Neural cell (in vitro differentiated cells): ENCODE results near the gene MTFR2. TPM values are rescaled to one million over a fixed set of nuclear protein-coding genes. Genes with fewer than 3 reads are reported as not detected.

Source experiments
- H2AFZ ChIP-seq: fragments of 200-600, 300-800 bp; sonication (generic), shearing (Covaris generic); 2 replicates; pipeline ENCODE4 v1.6.0; 2014; ENCODE audit warnings: low read depth, mild to moderate bottlenecking, antibody characterized with exemption, low read length, moderate library complexity
- H3F3A ChIP-seq: fragments of 200-600 bp; shearing (Covaris generic); 2 replicates; pipeline ENCODE4 v1.6.1; 2016; ENCODE audit warnings: mild to moderate bottlenecking, moderate library complexity, mixed read lengths, antibody characterized with exemption, low read length; ENCODE audit not compliant: insufficient read depth, poor library complexity, severe bottlenecking
- H3K27ac ChIP-seq: fragments of 200-600, 300-800 bp; sonication (generic), shearing (Covaris generic); 2 replicates; pipeline ENCODE4 v1.5.1; 2014; ENCODE audit warnings: mild to moderate bottlenecking, low read length, moderate library complexity
- H3K27me3 ChIP-seq: fragments of 300-800, 200-600 bp; sonication (generic), shearing (Covaris generic); 2 replicates; pipeline ENCODE4 v1.6.0; 2014; ENCODE audit warnings: mild to moderate bottlenecking, low read depth, low read length, moderate library complexity; ENCODE audit not compliant: insufficient read depth
- H3K36me3 ChIP-seq: fragments of 300-800, 200-600 bp; sonication (generic), shearing (Covaris generic); 2 replicates; pipeline ENCODE4 v1.5.1; 2014; ENCODE audit warnings: mild to moderate bottlenecking, antibody characterized with exemption, low read length, moderate library complexity; ENCODE audit not compliant: insufficient read depth
- H3K4me2 ChIP-seq: fragments of 300-800, 200-600 bp; sonication (generic), shearing (Covaris generic); 2 replicates; pipeline ENCODE4 v1.6.0; 2014; ENCODE audit warnings: mild to moderate bottlenecking, low read length
- H3K4me3 ChIP-seq: fragments of 300-800, 200-600 bp; sonication (generic), shearing (Covaris generic); 2 replicates; pipeline ENCODE4 v1.5.1; 2014; ENCODE audit warnings: mild to moderate bottlenecking, low read length, moderate library complexity
- H3K79me2 ChIP-seq: fragments of 200-600 bp; shearing (Covaris generic); replicated peaks from 2 replicates; pipeline ENCODE4 v1.6.0; 2014; ENCODE audit warnings: mild to moderate bottlenecking, low read length, moderate library complexity; ENCODE audit not compliant: insufficient read depth
- H3K9ac ChIP-seq: fragments of 300-800, 200-600 bp; sonication (generic), shearing (Covaris generic); 2 replicates; pipeline ENCODE4 v1.6.1; 2016; ENCODE audit warnings: mild to moderate bottlenecking, low read length, mixed read lengths
- H3K9me2 ChIP-seq: fragments of 200-600 bp; shearing (Covaris generic); 2 replicates; pipeline ENCODE4 v1.6.1; 2016; ENCODE audit warnings: mild to moderate bottlenecking, low read length, mixed read lengths; ENCODE audit not compliant: insufficient read depth
- H3K9me3 ChIP-seq: fragments of 200-600, 300-800 bp; sonication (generic), shearing (Covaris generic); 2 replicates; pipeline ENCODE4 v1.6.1; 2016; ENCODE audit warnings: mild to moderate bottlenecking, mixed run types, low read length, moderate library complexity, mixed read lengths
- H4K20me1 ChIP-seq: fragments of 200-600 bp; shearing (Covaris generic); 2 replicates; pipeline ENCODE4 v1.6.1; 2016; ENCODE audit warnings: mild to moderate bottlenecking, mixed run types; ENCODE audit not compliant: insufficient read depth
- EP300 ChIP-seq: fragments of 450-650 bp; conservative IDR thresholded peaks from 2 replicates; pipeline ENCODE4 v1.6.1; 2014; ENCODE audit warnings: antibody characterized with exemption, mild to moderate bottlenecking, moderate library complexity; ENCODE audit not compliant: poor library complexity, severe bottlenecking
- EZH2 ChIP-seq: fragments of 200-600, 300-800 bp; shearing (Covaris generic), sonication (generic); IDR thresholded peaks from 2 replicates; pipeline ENCODE4 v1.6.1; 2014; ENCODE audit warnings: antibody characterized with exemption, low read length, borderline replicate concordance, mild to moderate bottlenecking; ENCODE audit not compliant: insufficient read depth, poor library complexity, severe bottlenecking
- MXI1 ChIP-seq: fragments of 450-650 bp; conservative IDR thresholded peaks from 2 replicates; pipeline ENCODE4 v1.6.1; 2014; ENCODE audit warnings: antibody characterized with exemption, mild to moderate bottlenecking; ENCODE audit not compliant: poor library complexity, severe bottlenecking
- POLR2AphosphoS5 ChIP-seq: IDR thresholded peaks from 2 replicates; pipeline ENCODE4 v1.6.1; 2012
- RAD21 ChIP-seq: fragments of 450-650 bp; conservative IDR thresholded peaks from 2 replicates; pipeline ENCODE4 v1.6.1; 2014; ENCODE audit warnings: antibody characterized with exemption, mild to moderate bottlenecking, moderate library complexity
- SMC3 ChIP-seq: fragments of 450-650 bp; conservative IDR thresholded peaks from 2 replicates; pipeline ENCODE4 v1.6.1; 2014; ENCODE audit warnings: antibody characterized with exemption, mild to moderate bottlenecking, moderate library complexity; ENCODE audit not compliant: poor library complexity
- TAF1 ChIP-seq: IDR thresholded peaks from 2 replicates; pipeline ENCODE4 v1.6.1; 2012; ENCODE audit warnings: low read depth
- polyA plus RNA-seq: library from polyadenylated mRNA; depleted of rRNA; stranded (reverse); fragments of >200 nt; gene quantifications from 2 replicates; pipeline ENCODE4 v1.2.3, GENCODE V29; 2014
- TF ChIP-seq, protein P1 (sequence below): IDR thresholded peaks from 2 replicates; pipeline ENCODE4 v1.6.1; 2012; ENCODE audit warnings: borderline replicate concordance
- TF ChIP-seq, protein P2 (sequence below): fragments of 450-650 bp; IDR thresholded peaks from 2 replicates; pipeline ENCODE4 v1.5.1; 2014; ENCODE audit warnings: antibody characterized with exemption, mild to moderate bottlenecking, moderate library complexity; ENCODE audit not compliant: poor library complexity, severe bottlenecking

Gene MTFR2
- polyA plus RNA-seq, 1 donor from 2014 or later: not detected

DNA sequence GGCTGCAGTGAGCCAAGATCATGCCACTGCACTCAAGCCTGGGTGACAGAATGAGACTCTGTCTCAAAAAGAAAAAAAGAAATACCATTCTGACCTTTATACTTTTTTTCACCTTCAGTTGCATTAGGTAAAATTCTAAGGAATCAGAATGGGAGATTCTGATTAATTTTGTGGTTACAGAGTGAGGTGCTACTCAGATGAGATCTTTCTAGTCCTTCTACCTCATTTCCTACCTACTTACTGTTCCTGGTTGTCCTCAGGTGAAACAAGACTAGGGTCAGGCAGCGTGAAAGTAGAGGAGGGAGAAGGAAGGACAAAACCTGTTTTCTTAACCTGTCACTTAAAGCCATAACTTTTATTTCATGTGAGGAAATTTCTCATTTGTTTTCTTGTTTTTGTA, 63.7 kb downstream of the MTFR2 start:
- H3K36me3 ChIP-seq: no peaks in the 10 kb centered on the region
- H3K9me2 ChIP-seq: no peaks in the 10 kb centered on the region
- no peak overlapping the region for H3K27ac ChIP-seq
- no peak overlapping the region for H2AFZ ChIP-seq
- H3K9ac ChIP-seq: no peak overlapping the region
- no peaks in the 10 kb centered on the region for H3K9me3 ChIP-seq
- no peak overlapping the region for H3K4me2 ChIP-seq
- no peaks in the 10 kb centered on the region for H4K20me1 ChIP-seq
- H3K79me2 ChIP-seq: no peaks in the 10 kb centered on the region
- H3K4me3 ChIP-seq: no peak overlapping the region
- TF ChIP-seq SMC3 (no peak), MXI1 (no peak), EP300 (no peak), TAF1 (no peak), EZH2 (no peak), POLR2AphosphoS5 (no peak), RAD21 (no peak)
- TF ChIP-seq, protein P1, sequence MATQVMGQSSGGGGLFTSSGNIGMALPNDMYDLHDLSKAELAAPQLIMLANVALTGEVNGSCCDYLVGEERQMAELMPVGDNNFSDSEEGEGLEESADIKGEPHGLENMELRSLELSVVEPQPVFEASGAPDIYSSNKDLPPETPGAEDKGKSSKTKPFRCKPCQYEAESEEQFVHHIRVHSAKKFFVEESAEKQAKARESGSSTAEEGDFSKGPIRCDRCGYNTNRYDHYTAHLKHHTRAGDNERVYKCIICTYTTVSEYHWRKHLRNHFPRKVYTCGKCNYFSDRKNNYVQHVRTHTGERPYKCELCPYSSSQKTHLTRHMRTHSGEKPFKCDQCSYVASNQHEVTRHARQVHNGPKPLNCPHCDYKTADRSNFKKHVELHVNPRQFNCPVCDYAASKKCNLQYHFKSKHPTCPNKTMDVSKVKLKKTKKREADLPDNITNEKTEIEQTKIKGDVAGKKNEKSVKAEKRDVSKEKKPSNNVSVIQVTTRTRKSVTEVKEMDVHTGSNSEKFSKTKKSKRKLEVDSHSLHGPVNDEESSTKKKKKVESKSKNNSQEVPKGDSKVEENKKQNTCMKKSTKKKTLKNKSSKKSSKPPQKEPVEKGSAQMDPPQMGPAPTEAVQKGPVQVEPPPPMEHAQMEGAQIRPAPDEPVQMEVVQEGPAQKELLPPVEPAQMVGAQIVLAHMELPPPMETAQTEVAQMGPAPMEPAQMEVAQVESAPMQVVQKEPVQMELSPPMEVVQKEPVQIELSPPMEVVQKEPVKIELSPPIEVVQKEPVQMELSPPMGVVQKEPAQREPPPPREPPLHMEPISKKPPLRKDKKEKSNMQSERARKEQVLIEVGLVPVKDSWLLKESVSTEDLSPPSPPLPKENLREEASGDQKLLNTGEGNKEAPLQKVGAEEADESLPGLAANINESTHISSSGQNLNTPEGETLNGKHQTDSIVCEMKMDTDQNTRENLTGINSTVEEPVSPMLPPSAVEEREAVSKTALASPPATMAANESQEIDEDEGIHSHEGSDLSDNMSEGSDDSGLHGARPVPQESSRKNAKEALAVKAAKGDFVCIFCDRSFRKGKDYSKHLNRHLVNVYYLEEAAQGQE: no peak
- TF ChIP-seq, protein P2, sequence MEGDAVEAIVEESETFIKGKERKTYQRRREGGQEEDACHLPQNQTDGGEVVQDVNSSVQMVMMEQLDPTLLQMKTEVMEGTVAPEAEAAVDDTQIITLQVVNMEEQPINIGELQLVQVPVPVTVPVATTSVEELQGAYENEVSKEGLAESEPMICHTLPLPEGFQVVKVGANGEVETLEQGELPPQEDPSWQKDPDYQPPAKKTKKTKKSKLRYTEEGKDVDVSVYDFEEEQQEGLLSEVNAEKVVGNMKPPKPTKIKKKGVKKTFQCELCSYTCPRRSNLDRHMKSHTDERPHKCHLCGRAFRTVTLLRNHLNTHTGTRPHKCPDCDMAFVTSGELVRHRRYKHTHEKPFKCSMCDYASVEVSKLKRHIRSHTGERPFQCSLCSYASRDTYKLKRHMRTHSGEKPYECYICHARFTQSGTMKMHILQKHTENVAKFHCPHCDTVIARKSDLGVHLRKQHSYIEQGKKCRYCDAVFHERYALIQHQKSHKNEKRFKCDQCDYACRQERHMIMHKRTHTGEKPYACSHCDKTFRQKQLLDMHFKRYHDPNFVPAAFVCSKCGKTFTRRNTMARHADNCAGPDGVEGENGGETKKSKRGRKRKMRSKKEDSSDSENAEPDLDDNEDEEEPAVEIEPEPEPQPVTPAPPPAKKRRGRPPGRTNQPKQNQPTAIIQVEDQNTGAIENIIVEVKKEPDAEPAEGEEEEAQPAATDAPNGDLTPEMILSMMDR: no peak
- H3F3A ChIP-seq: peaks cover 7% of the 10 kb centered on the region
- H3K27me3 ChIP-seq: no peaks in the 10 kb centered on the region

DNA sequence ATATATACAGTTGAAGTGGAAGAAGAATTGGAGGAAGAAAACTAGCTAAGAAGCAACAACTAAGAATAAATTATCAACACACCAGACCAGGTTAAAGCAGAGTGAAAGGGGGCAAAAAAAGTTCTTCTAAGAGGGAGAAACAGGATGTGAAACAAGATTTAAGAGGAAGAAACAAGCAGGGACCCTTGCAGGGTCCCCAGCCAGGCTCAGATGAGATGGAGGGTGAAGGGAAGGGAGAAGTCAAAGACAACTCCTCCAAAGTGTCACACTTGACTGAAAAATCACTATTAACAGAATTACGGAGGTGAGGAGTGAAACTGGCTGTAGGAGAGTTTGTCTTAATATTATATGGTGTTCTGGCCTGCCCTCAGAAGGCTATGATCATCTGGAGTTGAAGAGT, 65.4 kb downstream of the MTFR2 start:
- no peak overlapping the region for H3K4me2 ChIP-seq
- H2AFZ ChIP-seq: no peak overlapping the region
- TF ChIP-seq, protein P1: no peak
- TF ChIP-seq EP300 (no peak), SMC3 (no peak), EZH2 (no peak), POLR2AphosphoS5 (no peak), RAD21 (no peak)
- TF ChIP-seq, protein P2: no peak
- no peak overlapping the region for H3K9ac ChIP-seq
- H3K27ac ChIP-seq: no peak overlapping the region
- H3K9me3 ChIP-seq: no peaks in the 10 kb centered on the region
- H3K27me3 ChIP-seq: no peaks in the 10 kb centered on the region
- no peak overlapping the region for H3K4me3 ChIP-seq
- H3K36me3 ChIP-seq: no peaks in the 10 kb centered on the region
- no peaks in the 10 kb centered on the region for H4K20me1 ChIP-seq
- no peaks in the 10 kb centered on the region for H3K9me2 ChIP-seq
- H3F3A ChIP-seq: peaks cover 7% of the 10 kb centered on the region
- H3K79me2 ChIP-seq: no peaks in the 10 kb centered on the region
